Stimulated activated CD4-positive, alpha-beta T cell treated with anti-CD3 and anti-CD28 coated beads, TNF-alpha, amount 100 ng/mL, for 24 hours (primary cell): Measurements from ENCODE around the gene ZSWIM9.

ENCODE experiments used
- DNase-seq, 3 experiments: peaks; one replicate each; pipeline ENCODE4 v3.0.0-alpha.2; 2020; ENCODE audit warnings: low read depth in 3 of 3

Gene ZSWIM9

DNA sequence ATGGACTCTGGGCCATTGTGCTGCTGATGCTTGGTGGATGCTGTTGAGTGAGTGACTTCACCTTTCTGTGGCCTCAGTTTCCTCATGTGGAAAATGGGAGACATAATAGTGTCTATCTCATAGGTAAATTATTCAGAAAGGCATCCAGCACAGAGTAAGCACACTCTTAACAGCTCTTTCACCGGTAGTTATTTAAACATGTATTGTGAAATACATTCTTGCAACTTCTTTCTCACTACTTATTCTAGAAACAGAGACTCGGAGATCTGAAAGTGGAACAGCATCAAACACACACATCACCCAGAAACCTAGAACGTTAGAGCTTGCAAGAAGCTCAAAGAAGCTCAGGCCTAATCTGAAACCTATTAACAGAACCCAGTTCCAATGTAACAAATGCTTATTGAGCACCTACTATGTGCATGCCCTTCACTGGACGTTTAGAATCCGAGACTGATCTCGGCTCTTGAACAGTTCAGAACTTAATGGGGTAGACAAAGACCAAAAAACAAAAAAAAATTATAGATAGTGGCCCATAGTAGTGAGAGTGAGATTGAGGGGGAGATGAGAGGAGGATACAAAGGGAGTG lies 4.1 kb downstream of the ZSWIM9 start:
- DNase-seq = no peak

- no peak for DNase-seq
Measured at GRCh38 chr19:48175578-48175977, 5.1 kb downstream of the ZSWIM9 start.

GRCh38 chr19:48176226-48176625 lies 5.7 kb downstream of the ZSWIM9 start:
- no peak for DNase-seq

DNA sequence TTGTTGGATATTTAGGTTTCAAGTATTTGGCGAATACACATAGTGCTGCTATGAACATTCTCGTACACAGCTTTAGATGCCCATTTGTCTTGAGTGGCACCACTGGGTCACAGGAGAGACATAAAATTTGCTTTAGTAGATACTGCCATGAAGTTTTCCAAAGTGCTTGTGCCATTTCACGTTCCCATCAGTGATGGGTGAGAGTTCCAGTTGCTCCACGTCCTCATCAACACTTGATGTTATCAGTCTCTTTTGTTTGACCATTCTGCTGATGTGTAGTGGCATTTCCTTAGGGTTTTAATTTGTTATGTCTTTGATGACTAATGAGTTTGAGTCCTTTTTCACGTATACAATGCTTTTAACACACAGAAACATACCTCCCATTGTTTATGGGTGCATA lies 11.0 kb downstream of the ZSWIM9 start:
- DNase-seq = no peak

- no peak for DNase-seq
Measured at GRCh38 chr19:48182434-48182833, 12.0 kb downstream of the ZSWIM9 start.

DNA sequence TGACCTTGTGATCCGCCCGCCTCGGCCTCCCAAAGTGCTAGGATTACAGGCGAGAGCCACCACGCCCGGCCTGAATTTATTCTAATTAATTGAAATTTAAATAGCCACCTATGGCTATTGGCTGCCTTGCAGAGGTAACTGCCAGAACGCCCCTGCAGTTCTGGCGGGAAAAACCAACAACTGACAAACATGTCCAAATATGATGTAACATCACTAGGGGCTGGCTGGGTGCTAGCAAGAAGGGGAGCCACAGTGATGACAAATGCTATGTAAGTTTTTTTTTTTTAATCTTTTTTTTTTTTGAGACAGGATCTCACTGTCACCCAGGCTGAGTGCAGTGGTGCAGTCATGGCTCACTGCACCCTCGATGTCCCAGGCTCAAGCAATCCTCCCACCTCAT lies 12.9 kb downstream of the ZSWIM9 start:
- DNase-seq = no peak

DNA sequence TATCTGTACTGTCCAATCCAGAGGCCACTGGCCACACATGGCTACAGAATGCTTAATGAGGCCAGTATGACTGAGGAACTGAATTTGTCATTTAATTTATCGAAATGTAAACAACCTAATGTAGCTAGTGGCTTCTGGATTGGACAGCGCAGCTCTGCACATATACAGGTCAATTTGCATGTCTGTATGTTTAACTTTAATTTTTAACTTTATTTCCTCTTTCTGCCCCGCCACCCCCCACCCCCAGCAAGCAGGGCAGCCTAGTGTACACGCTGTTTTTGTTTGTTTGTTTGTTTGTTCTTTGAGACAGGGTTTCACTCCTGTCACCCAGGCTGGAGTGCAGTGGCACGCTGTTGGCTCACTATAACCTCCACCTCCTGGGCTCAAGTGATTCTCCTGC lies 15.5 kb downstream of the ZSWIM9 start:
- no peak for DNase-seq

- no peak for DNase-seq
Measured at GRCh38 chr19:48186541-48186991, 16.1 kb downstream of the ZSWIM9 start.

GRCh38 chr19:48190288-48190884 lies 19.9 kb downstream of the ZSWIM9 start:
- peak in 2 of 3 experiments; percentile 29 to 37 for DNase-seq

GRCh38 chr19:48190885-48191284 lies 20.4 kb downstream of the ZSWIM9 start:
- no peak for DNase-seq

DNA sequence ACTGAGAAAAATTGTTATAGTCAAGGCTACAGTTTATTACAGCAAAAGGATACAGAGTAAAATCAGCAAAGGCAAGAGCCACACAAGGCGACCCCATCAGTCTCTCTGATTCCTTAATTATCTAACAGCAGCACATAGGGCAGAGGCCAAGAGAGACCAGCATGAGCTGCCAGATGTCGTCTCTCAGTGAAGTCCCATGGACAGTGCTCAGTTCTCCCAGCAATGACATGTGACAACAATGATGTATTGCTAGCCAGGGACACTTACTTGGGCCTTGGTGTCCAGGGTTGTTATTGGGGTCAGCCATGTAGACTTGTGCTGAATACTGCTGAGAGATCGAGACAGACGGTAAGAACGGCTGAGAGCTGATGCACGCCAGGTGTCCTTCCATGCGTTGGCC lies 22.3 kb downstream of the ZSWIM9 start:
- DNase-seq = no peak

- no peak for DNase-seq
Measured at GRCh38 chr19:48194041-48194843, 23.8 kb downstream of the ZSWIM9 start.

- no peak for DNase-seq
Measured at GRCh38 chr19:48194844-48195830, 24.7 kb downstream of the ZSWIM9 start.

- no peak for DNase-seq
Measured at GRCh38 chr19:48196321-48196763, 25.9 kb downstream of the ZSWIM9 start.

GRCh38 chr19:48196933-48197665 lies 26.6 kb downstream of the ZSWIM9 start:
- no peak for DNase-seq

- DNase-seq = no peak
Measured at GRCh38 chr19:48203222-48203793, 32.8 kb downstream of the ZSWIM9 start.

DNA sequence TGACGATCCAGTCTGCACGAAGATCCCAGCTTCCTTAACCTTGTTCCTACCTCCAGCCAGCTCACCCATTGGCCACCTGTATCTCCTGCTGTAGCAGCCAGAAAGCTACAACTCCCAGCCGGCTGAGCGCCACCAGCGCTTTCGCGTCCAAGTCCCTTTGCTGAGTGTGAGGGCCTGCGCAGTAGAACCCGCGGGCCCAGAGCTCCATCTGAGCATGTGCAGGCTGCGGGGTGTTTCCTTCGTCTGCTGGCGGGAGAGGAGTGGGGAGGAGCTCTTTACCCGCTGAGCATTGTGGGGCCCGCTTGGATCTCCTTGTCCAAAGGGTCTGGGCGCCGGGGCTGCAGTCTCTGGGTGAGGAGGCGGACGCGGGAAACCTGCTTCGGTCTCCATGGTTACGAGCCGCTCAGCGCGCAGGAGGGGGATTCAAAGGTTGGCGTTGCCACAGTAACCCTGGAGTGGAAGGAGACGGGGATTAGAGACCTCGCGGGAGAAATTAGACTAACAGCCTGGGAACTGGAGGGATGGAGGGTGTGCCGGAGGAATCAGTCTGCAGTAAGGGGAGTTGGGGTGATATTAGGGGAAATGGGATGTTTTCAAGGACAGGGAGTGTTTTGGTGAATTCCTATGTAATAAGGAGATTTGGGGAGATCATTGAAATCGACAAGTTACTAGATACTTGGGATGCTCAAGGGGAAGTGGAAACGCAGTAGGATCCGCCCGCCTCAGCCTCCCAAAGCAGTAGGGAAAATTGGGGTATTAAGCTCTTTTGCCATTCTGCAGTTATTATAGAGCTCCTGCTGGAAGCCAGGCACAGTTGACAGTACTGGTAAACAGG lies 33.5 kb downstream of the ZSWIM9 start:
- DNase-seq = peak; percentile 87 to 94 (median 88)

DNA sequence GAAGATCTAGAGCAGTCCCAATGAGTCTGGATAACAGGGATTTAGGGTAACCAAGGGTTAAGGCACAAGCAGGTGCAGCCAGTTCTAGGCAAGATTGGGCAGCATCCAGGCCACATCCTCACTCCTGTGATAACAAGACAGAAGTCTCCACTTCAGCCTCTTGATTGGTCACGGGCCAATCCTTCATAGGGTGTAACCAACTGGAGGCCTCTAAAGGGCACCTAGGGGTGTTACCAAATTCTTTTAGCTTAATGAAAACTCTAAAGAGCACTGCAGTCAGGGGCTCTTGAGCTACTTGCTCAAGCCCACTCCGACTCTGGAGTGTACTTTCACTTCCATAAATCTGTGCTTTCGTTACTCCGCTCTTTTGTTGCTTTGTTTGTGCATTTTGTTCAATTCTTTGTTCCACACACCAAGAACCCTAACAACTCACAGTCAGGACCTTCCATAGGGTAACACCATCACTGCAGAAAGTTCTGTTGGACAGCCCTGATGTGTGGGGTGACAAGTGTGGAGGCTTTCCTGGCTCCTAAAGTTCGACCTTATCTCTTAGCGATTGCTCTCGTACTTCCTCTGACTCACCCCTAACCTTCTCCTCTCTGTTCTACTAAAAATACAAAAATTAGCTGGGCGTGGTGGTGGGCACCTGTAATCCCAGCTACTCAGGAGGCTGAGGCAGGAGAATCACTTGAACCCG lies 36.1 kb downstream of the ZSWIM9 start:
- no peak for DNase-seq

DNA sequence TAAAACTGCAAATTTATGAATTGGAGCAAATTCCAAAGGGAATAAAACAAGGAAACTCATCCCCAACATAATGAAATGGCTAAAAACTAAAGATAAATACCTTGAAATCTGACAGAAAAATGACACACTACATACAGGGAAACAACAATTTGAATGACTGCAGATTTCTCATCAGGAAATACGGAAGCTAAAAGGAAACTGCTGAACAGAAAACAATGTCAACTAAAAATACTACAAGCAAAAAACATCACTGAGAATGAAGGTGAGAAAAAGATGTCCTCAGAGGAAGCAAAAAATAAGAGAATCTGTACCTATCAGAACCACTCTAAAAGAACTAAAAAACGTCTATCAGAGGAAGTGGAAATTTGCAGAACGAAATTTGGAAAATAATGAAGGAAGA lies 39.5 kb downstream of the ZSWIM9 start:
- no peak for DNase-seq
